PFSK-1 (cell line): ENCODE data around the gene MAST4.

ENCODE experiments used
- FOXP2 ChIP-seq: optimal IDR thresholded peaks from 2 replicates; pipeline ENCODE3; 2011; ENCODE audit warnings: borderline replicate concordance, control low read depth, inconsistent platforms; ENCODE audit not compliant: insufficient read depth; ENCODE audit errors: extremely low read length, extremely low read depth
- TAF1 ChIP-seq: IDR thresholded peaks from 2 replicates; pipeline ENCODE4 v1.6.1; 2012; ENCODE audit warnings: low read length, control low read depth, borderline replicate concordance; ENCODE audit not compliant: insufficient read depth

DNA sequence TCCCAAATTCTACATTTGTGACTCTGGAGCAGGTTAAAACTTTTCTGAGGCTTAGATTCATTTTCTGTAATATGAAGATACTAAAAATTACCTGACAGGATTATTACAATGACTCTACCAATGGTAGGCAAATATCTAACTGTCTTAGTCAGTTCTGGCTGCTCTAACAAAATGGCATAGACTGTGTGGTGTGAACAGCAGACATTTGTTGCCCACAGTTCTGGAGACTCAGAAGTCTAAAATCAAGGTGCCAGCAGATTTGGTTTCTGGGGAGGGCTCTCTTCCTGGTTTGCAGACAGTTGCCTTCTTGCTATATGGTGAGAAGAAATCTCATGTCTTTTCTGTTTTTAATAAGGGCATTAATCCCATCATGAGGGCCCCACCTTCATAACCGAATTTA is 245.1 kb downstream of the MAST4 start:
- TF ChIP-seq FOXP2 (no peak), TAF1 (no peak)
